CD4-positive, alpha-beta memory T cell (primary cell): ENCODE measurements around the gene ZNF473. TPM values are rescaled to one million over a fixed set of nuclear protein-coding genes. Genes with fewer than 3 reads are reported as not detected.
"Not testable (repeated sequence)": the region's sequence is repeated elsewhere in the genome, so short reads cannot be mapped to it uniquely, and the experiment has no call there.

ENCODE experiments used
- CTCF ChIA-PET: fragments of 350-600 bp; sonication (Branson Sonifier 250); formaldehyde crosslinking; loops from one replicate; lab custom pipeline; 2021; ENCODE audit warnings: inconsistent platforms; ENCODE audit not compliant: partially characterized antibody; lab: Charles Lee
- POLR2A ChIA-PET: fragments of 350-600 bp; sonication (Branson Sonifier 250); formaldehyde crosslinking; loops from one replicate; lab custom pipeline; 2021; ENCODE audit not compliant: partially characterized antibody; lab: Charles Lee
- DNase-seq, 5 donors: peaks; one replicate each; pipeline versions ENCODE4 v3.0.0 to v3.0.0-alpha.2; 2020 to 2022; ENCODE audit warnings: mixed read lengths in 1 of 5
- H3K27ac ChIP-seq: one replicate; pipeline ENCODE4 v1.7.0; 2013; ENCODE audit warnings: low read depth, low read length
- H3K27me3 ChIP-seq: 2 replicates; pipeline ENCODE4 v1.7.0; 2013; ENCODE audit warnings: mild to moderate bottlenecking, low read length, moderate library complexity; ENCODE audit not compliant: insufficient read depth
- H3K36me3 ChIP-seq: 2 replicates; pipeline ENCODE4 v1.7.0; 2013; ENCODE audit warnings: mild to moderate bottlenecking, low read length, moderate library complexity; ENCODE audit not compliant: insufficient read depth
- H3K4me1 ChIP-seq: 2 replicates; pipeline ENCODE4 v1.7.0; 2013; ENCODE audit warnings: mild to moderate bottlenecking, low read length, moderate library complexity; ENCODE audit not compliant: insufficient read depth
- H3K4me3 ChIP-seq, 2 donors: one replicate each; pipeline ENCODE4 v1.7.0; 2013; ENCODE audit warnings: low read length in 2 of 2, mild to moderate bottlenecking in 1 of 2
- H3K9me3 ChIP-seq, 2 donors: one replicate each; pipeline ENCODE4 v1.7.0; 2013; ENCODE audit warnings: low read length in 2 of 2, control low read depth in 1 of 2; ENCODE audit not compliant: control insufficient read depth in 1 of 2
- H3K27ac Mint-ChIP-seq, 7 donors: one replicate each; pipeline ENCODE4 v1.8.0; 2020 to 2021; ENCODE audit warnings: mixed read lengths in 7 of 7, mild to moderate bottlenecking in 6 of 7, inconsistent platforms in 3 of 7, moderate library complexity in 3 of 7
- H3K27me3 Mint-ChIP-seq, 2 donors: one replicate each; pipeline ENCODE4 v1.8.0; 2020 to 2021; ENCODE audit warnings: mixed read lengths in 2 of 2
- H3K36me3 Mint-ChIP-seq, 2 donors: one replicate each; pipeline ENCODE4 v1.8.0; 2020 to 2021; ENCODE audit warnings: mixed read lengths in 2 of 2, inconsistent platforms in 1 of 2, mild to moderate bottlenecking in 1 of 2
- H3K4me1 Mint-ChIP-seq, 4 donors: one replicate each; pipeline ENCODE4 v1.8.0; 2020 to 2021; ENCODE audit warnings: mixed read lengths in 4 of 4, mild to moderate bottlenecking in 1 of 4
- H3K4me3 Mint-ChIP-seq, 8 donors: one replicate each; pipeline ENCODE4 v1.8.0; 2020 to 2021; ENCODE audit warnings: mixed read lengths in 8 of 8, mild to moderate bottlenecking in 7 of 8, moderate library complexity in 6 of 8, inconsistent platforms in 3 of 8
- H3K9me3 Mint-ChIP-seq, 8 donors: one replicate each; pipeline ENCODE4 v1.8.0; 2020 to 2021; ENCODE audit warnings: mixed read lengths in 8 of 8, mild to moderate bottlenecking in 5 of 8, inconsistent platforms in 3 of 8, moderate library complexity in 1 of 8
- intact Hi-C: fragments of 100-400 bp; cut with micrococcal nuclease; formaldehyde crosslinking; loops from one replicate; pipeline ENCODE4 v1.15.1; 2023
- polyA plus RNA-seq, 2 donors: library from polyadenylated mRNA; unstranded; fragments of 300-500 nt; fragmentation: Illumina TruSeq; gene quantifications; one replicate each; pipeline ENCODE4 v1.2.3, GENCODE V29; 2021
- total RNA-seq, 2 experiments: library from RNA; stranded (reverse); gene quantifications; one replicate each; pipeline ENCODE4 v1.2.3, GENCODE V29; 2021

ZNF473 gene
- total and polyA plus RNA-seq, 4 experiments from 2014 or later: 2.0 to 9.0 (median 6.9) TPM

GRCh38 chr19:50044922-50045321 is 19.1 kb downstream of the ZNF473 start:
- H3K9me3 Mint-ChIP-seq: peaks cover 0 to 29% (median 24%) of the 10 kb centered on the region in 8 donors

GRCh38 chr19:50046649-50047503 is 21.1 kb downstream of the ZNF473 start:
- H3K4me3 ChIP-seq: no peak overlapping the region
- H3K9me3 ChIP-seq: peaks cover 3 to 13% of the 10 kb centered on the region in 2 donors
- H3K27me3 ChIP-seq: no peaks in the 10 kb centered on the region
- peaks cover 0 to 2% of the 10 kb centered on the region in 2 donors for H3K27me3 Mint-ChIP-seq
- peaks cover 36% of the 10 kb centered on the region for H3K36me3 ChIP-seq
- DNase-seq: peak in 4 of 5 donors; percentile 52 to 61 (median 56)
- H3K4me1 ChIP-seq: peaks cover 14% of the 10 kb centered on the region
- CTCF ChIA-PET: interaction anchor here (0.5 to 2.2 kb wide), 12 partner anchors 9 to 848 kb away, joined by 3 to 15 read pairs (median 4); partner anchors contain the start of gene VRK3
- H3K36me3 Mint-ChIP-seq: peaks cover 53 to 57% of the 10 kb centered on the region in 2 donors
- peak overlapping the region in 3 of 7 donors; percentile 9 to 46 (median 29) for H3K27ac Mint-ChIP-seq
- intact Hi-C loops: no loop called here
- H3K4me3 Mint-ChIP-seq: no peak overlapping the region
- no peak overlapping the region for H3K27ac ChIP-seq
- POLR2A ChIA-PET: no interaction called here
- H3K4me1 Mint-ChIP-seq: peaks cover 9 to 18% (median 14%) of the 10 kb centered on the region in 4 donors
- peaks cover 0 to 29% (median 24%) of the 10 kb centered on the region in 8 donors for H3K9me3 Mint-ChIP-seq

More at GRCh38 chr19:50044922-50045321, 19.1 kb downstream of the ZNF473 start:
- DNase-seq: no peak
- Histone ChIP-seq H3K36me3 (peaks cover 55% of the 10 kb centered on the region), H3K4me3 (no peak overlapping the region), H3K9me3 (peaks cover 3 to 13% of the 10 kb centered on the region in 2 donors), H3K4me1 (peaks cover 2% of the 10 kb centered on the region), H3K27me3 (no peaks in the 10 kb centered on the region), H3K27ac (no peak overlapping the region)
- Mint-ChIP-seq H3K27me3 (no peaks in the 10 kb centered on the region), H3K4me1 (peaks cover 0 to 4% (median 2%) of the 10 kb centered on the region in 4 donors), H3K4me3 (no peak overlapping the region), H3K36me3 (peaks cover 72 to 77% of the 10 kb centered on the region in 2 donors), H3K27ac (peak overlapping the region in 1 of 7 donors; percentile 59)
- intact Hi-C loops: no loop called here
- ChIA-PET CTCF (no interaction called here), POLR2A (no interaction called here)

GRCh38 chr19:50047671-50048070 is 21.9 kb downstream of the ZNF473 start:
- peak overlapping the region in 3 of 7 donors; percentile 1 to 75 (median 11) for H3K27ac Mint-ChIP-seq
- no peak for DNase-seq
- CTCF ChIA-PET: interaction anchor here (0.5 to 2.2 kb wide), 9 partner anchors 8 to 110 kb away, joined by 3 to 15 read pairs (median 4); no protein-coding TSS in a partner anchor
- H3K36me3 Mint-ChIP-seq: peaks cover 45 to 49% of the 10 kb centered on the region in 2 donors
- Histone ChIP-seq H3K4me1 (peaks cover 14% of the 10 kb centered on the region), H3K9me3 (peaks cover 3 to 13% of the 10 kb centered on the region in 2 donors), H3K4me3 (no peak overlapping the region), H3K27ac (no peak overlapping the region), H3K27me3 (no peaks in the 10 kb centered on the region), H3K36me3 (peaks cover 28% of the 10 kb centered on the region)
- intact Hi-C loops: no loop called here
- H3K4me3 Mint-ChIP-seq: no peak overlapping the region
- H3K4me1 Mint-ChIP-seq: peaks cover 9 to 18% (median 15%) of the 10 kb centered on the region in 4 donors
- peaks cover 0 to 2% of the 10 kb centered on the region in 2 donors for H3K27me3 Mint-ChIP-seq
- POLR2A ChIA-PET: no interaction called here
- H3K9me3 Mint-ChIP-seq: peaks cover 0 to 29% (median 24%) of the 10 kb centered on the region in 8 donors

GRCh38 chr19:50050406-50051227 is 24.8 kb downstream of the ZNF473 start:
- peaks cover 0 to 8% (median 3%) of the 10 kb centered on the region in 8 donors for H3K9me3 Mint-ChIP-seq
- peaks cover 14% of the 10 kb centered on the region for H3K4me1 ChIP-seq
- H3K4me3 Mint-ChIP-seq: peak overlapping the region; percentile 88 to 97 (median 90)
- H3K27me3 Mint-ChIP-seq: peaks cover 0 to 5% of the 10 kb centered on the region in 2 donors
- peak overlapping the region; percentile 76 for H3K27ac ChIP-seq
- peaks cover 17 to 22% of the 10 kb centered on the region in 2 donors for H3K36me3 Mint-ChIP-seq
- peaks cover 1 to 3% of the 10 kb centered on the region in 2 donors for H3K9me3 ChIP-seq
- peak; percentile 81 to 90 (median 86) for DNase-seq
- H3K27ac Mint-ChIP-seq: peak overlapping the region; percentile 87 to 98 (median 96)
- intact Hi-C loops: loop anchor here (1.0 kb wide), 1 partner anchor 25 kb away; the partner anchor contains the start of gene VRK3
- H3K27me3 ChIP-seq: no peaks in the 10 kb centered on the region
- CTCF ChIA-PET: interaction anchor here (1.0 kb wide), 1 partner anchor 85 kb away, joined by 3 read pairs; no protein-coding TSS in a partner anchor
- peaks cover 9 to 18% (median 15%) of the 10 kb centered on the region in 4 donors for H3K4me1 Mint-ChIP-seq
- H3K36me3 ChIP-seq: peaks cover 5% of the 10 kb centered on the region
- POLR2A ChIA-PET: interaction anchor here (1.1 to 2.0 kb wide), 4 partner anchors 20 to 97 kb away, joined by 3 to 15 read pairs (median 4); partner anchors contain the start of genes VRK3 and ZNF473
- H3K4me3 ChIP-seq: peak overlapping the region; percentile 15 to 66

GRCh38 chr19:50051228-50051895 is 25.6 kb downstream of the ZNF473 start:
- peaks cover 10 to 15% of the 10 kb centered on the region in 2 donors for H3K36me3 Mint-ChIP-seq
- H3K4me3 Mint-ChIP-seq: peak overlapping the region; percentile 88 to 97 (median 90)
- CTCF ChIA-PET: interaction anchor here (1.0 kb wide), 1 partner anchor 84 kb away, joined by 3 read pairs; no protein-coding TSS in a partner anchor
- H3K9me3 Mint-ChIP-seq, H3K27me3 ChIP-seq, H3K27me3 Mint-ChIP-seq, H3K9me3 ChIP-seq, intact Hi-C loops, H3K36me3 ChIP-seq, DNase-seq: not testable (repeated sequence)
- Histone ChIP-seq H3K27ac (peak overlapping the region; percentile 76), H3K4me3 (peak overlapping the region; percentile 15 to 66), H3K4me1 (peaks cover 14% of the 10 kb centered on the region)
- peaks cover 9 to 18% (median 15%) of the 10 kb centered on the region in 4 donors for H3K4me1 Mint-ChIP-seq
- peak overlapping the region; percentile 87 to 98 (median 96) for H3K27ac Mint-ChIP-seq
- POLR2A ChIA-PET: interaction anchor here (0.6 to 2.0 kb wide), 4 partner anchors 24 to 203 kb away, joined by 3 to 15 read pairs (median 4); partner anchors contain the start of genes VRK3 and ZNF473

GRCh38 chr19:50051964-50052363 is 26.2 kb downstream of the ZNF473 start:
- H3K4me3 Mint-ChIP-seq: peak overlapping the region in 2 of 8 donors; percentile 8 to 66
- H3K27ac Mint-ChIP-seq: peak overlapping the region in 5 of 7 donors; percentile 68 to 98 (median 87)
- H3K4me1 Mint-ChIP-seq: peaks cover 9 to 18% (median 15%) of the 10 kb centered on the region in 4 donors
- ChIA-PET CTCF (no interaction called here), POLR2A (interaction anchor here (0.6 kb wide), 1 partner anchor 203 kb away, joined by 3 read pairs; no protein-coding TSS in a partner anchor)
- no peak for DNase-seq
- H3K9me3 Mint-ChIP-seq: peaks cover 0 to 5% (median 0%) of the 10 kb centered on the region in 8 donors
- no peaks in the 10 kb centered on the region for H3K36me3 ChIP-seq
- peaks cover 0 to 9% of the 10 kb centered on the region in 2 donors for H3K27me3 Mint-ChIP-seq
- intact Hi-C loops: no loop called here
- H3K9me3 ChIP-seq: no peaks in the 10 kb centered on the region
- H3K4me3 ChIP-seq: no peak overlapping the region
- H3K4me1 ChIP-seq: peaks cover 14% of the 10 kb centered on the region
- H3K27ac ChIP-seq: no peak overlapping the region
- H3K36me3 Mint-ChIP-seq: peaks cover 5 to 10% of the 10 kb centered on the region in 2 donors
- no peaks in the 10 kb centered on the region for H3K27me3 ChIP-seq
